Esophagus muscularis mucosa (tissue), 4 donors: Measurements from ENCODE around the gene CEP76.

Experiments
- CTCF ChIP-seq, 3 experiments: fragments of 200-600 bp in 2 of 3; fragments of 450-650 bp in 1 of 3; sonication (generic) in 2 of 3; IDR thresholded peaks; one replicate each; pipeline ENCODE4 v1.5.1; 2017 to 2019; ENCODE audit warnings: antibody characterized with exemption in 3 of 3, mild to moderate bottlenecking in 2 of 3, moderate library complexity in 1 of 3
- EP300 ChIP-seq: sonication (generic); formaldehyde crosslinking; IDR thresholded peaks from one replicate; pipeline ENCODE4 v1.6.1; 2017; ENCODE audit warnings: antibody characterized with exemption
- POLR2AphosphoS5 ChIP-seq, 2 donors: sonication (generic); formaldehyde crosslinking; IDR thresholded peaks; one replicate each; pipeline ENCODE4 v1.6.1; 2017; ENCODE audit warnings: antibody characterized with exemption in 2 of 2

- no peak for TF ChIP-seq EP300
- no peak for TF ChIP-seq CTCF (IDR thresholded peaks at IDR 0.05)
- TF ChIP-seq POLR2AphosphoS5 (IDR thresholded peaks at IDR 0.05): no peak
Observed at GRCh38 chr18:12699747-12700146, 2.8 kb downstream of the CEP76 start.
